Stomach (tissue), 4 donors: ENCODE data around the gene GNAS.

Experiments used
- EP300 ChIP-seq: sonication (generic); formaldehyde crosslinking; IDR thresholded peaks from one replicate; pipeline ENCODE4 v1.6.1; 2017; ENCODE audit warnings: antibody characterized with exemption
- POLR2A ChIP-seq, 4 donors: fragments of 450-650 bp; IDR thresholded peaks; one replicate each; pipeline ENCODE4 v1.6.1; 2016; ENCODE audit warnings: antibody characterized with exemption in 4 of 4, control low read depth in 2 of 4, mild to moderate bottlenecking in 1 of 4, moderate library complexity in 1 of 4
- POLR2AphosphoS5 ChIP-seq, 3 donors: sonication (generic); formaldehyde crosslinking; IDR thresholded peaks; one replicate each; pipeline ENCODE4 v1.6.1; 2016; ENCODE audit warnings: antibody characterized with exemption in 3 of 3
- TF ChIP-seq, protein P1 (sequence below), 7 experiments: fragments of 450-650 bp in 4 of 7; fragments of 200-600 bp in 3 of 7; sonication (generic) in 3 of 7; IDR thresholded peaks; one replicate each; pipeline ENCODE4 v1.5.1; 2016 to 2019; ENCODE audit warnings: antibody characterized with exemption in 7 of 7, control low read depth in 2 of 7, mild to moderate bottlenecking in 1 of 7

DNA sequence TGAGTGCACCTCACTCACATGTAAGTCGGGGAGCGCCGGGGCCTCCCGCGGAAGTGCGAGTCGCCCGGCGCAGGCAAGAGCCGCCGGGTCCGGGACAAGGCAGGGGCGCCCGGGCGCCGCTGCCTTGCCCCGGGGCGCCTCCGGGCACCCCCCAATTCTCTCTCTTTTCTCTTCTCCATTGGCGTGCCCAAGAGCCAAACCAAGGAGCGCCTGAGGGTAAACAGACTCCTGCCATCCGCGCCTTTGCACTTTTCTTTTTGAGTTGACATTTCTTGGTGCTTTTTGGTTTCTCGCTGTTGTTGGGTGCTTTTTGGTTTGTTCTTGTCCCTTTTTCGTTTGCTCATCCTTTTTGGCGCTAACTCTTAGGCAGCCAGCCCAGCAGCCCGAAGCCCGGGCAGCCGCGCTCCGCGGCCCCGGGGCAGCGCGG, 36.8 kb downstream of the GNAS start:
- no peak for TF ChIP-seq POLR2A (IDR thresholded peaks at IDR 0.05)
- TF ChIP-seq, protein P1, sequence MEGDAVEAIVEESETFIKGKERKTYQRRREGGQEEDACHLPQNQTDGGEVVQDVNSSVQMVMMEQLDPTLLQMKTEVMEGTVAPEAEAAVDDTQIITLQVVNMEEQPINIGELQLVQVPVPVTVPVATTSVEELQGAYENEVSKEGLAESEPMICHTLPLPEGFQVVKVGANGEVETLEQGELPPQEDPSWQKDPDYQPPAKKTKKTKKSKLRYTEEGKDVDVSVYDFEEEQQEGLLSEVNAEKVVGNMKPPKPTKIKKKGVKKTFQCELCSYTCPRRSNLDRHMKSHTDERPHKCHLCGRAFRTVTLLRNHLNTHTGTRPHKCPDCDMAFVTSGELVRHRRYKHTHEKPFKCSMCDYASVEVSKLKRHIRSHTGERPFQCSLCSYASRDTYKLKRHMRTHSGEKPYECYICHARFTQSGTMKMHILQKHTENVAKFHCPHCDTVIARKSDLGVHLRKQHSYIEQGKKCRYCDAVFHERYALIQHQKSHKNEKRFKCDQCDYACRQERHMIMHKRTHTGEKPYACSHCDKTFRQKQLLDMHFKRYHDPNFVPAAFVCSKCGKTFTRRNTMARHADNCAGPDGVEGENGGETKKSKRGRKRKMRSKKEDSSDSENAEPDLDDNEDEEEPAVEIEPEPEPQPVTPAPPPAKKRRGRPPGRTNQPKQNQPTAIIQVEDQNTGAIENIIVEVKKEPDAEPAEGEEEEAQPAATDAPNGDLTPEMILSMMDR (IDR thresholded peaks at IDR 0.05): no peak
- TF ChIP-seq EP300: no peak
- TF ChIP-seq POLR2AphosphoS5 (IDR thresholded peaks at IDR 0.05): no peak
